HepG2 (cell line): ENCODE data around the gene PIGO. TPM values are rescaled to one million over a fixed set of nuclear protein-coding genes. Genes with fewer than 3 reads are reported as not detected.

ENCODE experiments used
- ATAC-seq: fragments of 200-7000 bp; cut with Tn5 transposase; 3 replicates; pipeline ENCODE4 v1.9.1; 2020; ENCODE audit warnings: mild to moderate bottlenecking, moderate library complexity
- BruUV-seq: library from RNA; stranded (reverse); fragments of 400-500 nt; replicated peaks from 2 replicates; lab custom pipeline; 2021; lab: Mats Ljungman, UMichigan
- CTCF ChIA-PET: fragments of 300-600 bp; formaldehyde crosslinking; extraction: SDS; loops from one replicate; lab custom pipeline; 2021; ENCODE audit warnings: low total read pairs, inconsistent platforms, low intra/inter-chr PET ratio; lab: Yijun Ruan, JAX
- POLR2A ChIA-PET: fragments of 350-600 bp; sonication (Branson Sonifier 250); formaldehyde crosslinking; loops from one replicate; lab custom pipeline; 2020; ENCODE audit warnings: antibody characterized with exemption, inconsistent platforms; lab: Yijun Ruan, JAX
- DNase-seq: peaks from one replicate; pipeline ENCODE4 v3.0.0-alpha.2; 2015; ENCODE audit warnings: low spot score
- FAIRE-seq: peaks from 3 replicates; lab custom pipeline; 2011; peaks lifted over from hg19 to GRCh38; lab: Jason Lieb, UNC
- H2AFZ ChIP-seq: one replicate; pipeline ENCODE4 v1.6.1; 2011; ENCODE audit warnings: low read length, inconsistent platforms
- H3K27ac ChIP-seq: fragments of 300-600 bp; 3 replicates; pipeline ENCODE4 v1.8.0; 2011; ENCODE audit warnings: mixed run types, mild to moderate bottlenecking, mixed read lengths, low read length, inconsistent platforms; ENCODE audit not compliant: insufficient read depth; ENCODE audit errors: extremely low read length
- H3K27me3 ChIP-seq, 2 experiments: fragments of 200-600 bp in 1 of 2; 2 replicates in 1 of 2; 3 replicates in 1 of 2; pipeline versions ENCODE4 v1.6.0 to v1.8.0; 2011; ENCODE audit warnings: low read length in 2 of 2, mild to moderate bottlenecking in 2 of 2, moderate library complexity in 2 of 2, inconsistent platforms in 1 of 2; ENCODE audit not compliant: insufficient read depth in 2 of 2, control insufficient read depth in 1 of 2
- H3K36me3 ChIP-seq, 2 experiments: fragments of 200-600 bp in 1 of 2; replicated peaks in 1 of 2; 2 replicates in 1 of 2; 3 replicates in 1 of 2; pipeline versions ENCODE4 v1.5.1 to v1.8.0; 2011; ENCODE audit warnings: low read length in 2 of 2, inconsistent platforms in 1 of 2; ENCODE audit not compliant: insufficient read depth in 2 of 2, control insufficient read depth in 1 of 2
- H3K4me1 ChIP-seq: 2 replicates; pipeline ENCODE4 v1.5.1; 2012; ENCODE audit warnings: low read length, inconsistent platforms; ENCODE audit not compliant: insufficient read depth
- H3K4me2 ChIP-seq: 2 replicates; pipeline ENCODE4 v1.6.0; 2011; ENCODE audit warnings: low read depth, low read length, inconsistent platforms
- H3K4me3 ChIP-seq, 3 experiments: fragments of 200-600 bp in 1 of 3; sonication (generic), shearing (Covaris generic) in 1 of 3; replicated peaks in 1 of 3; 2 replicates each; pipeline ENCODE4 v1.5.1; 2011 to 2016; ENCODE audit warnings: low read length in 3 of 3, inconsistent platforms in 2 of 3, low read depth in 2 of 3, mild to moderate bottlenecking in 2 of 3, control low read depth in 1 of 3, mixed read lengths in 1 of 3; ENCODE audit not compliant: insufficient read depth in 1 of 3
- H3K79me2 ChIP-seq: one replicate; pipeline ENCODE4 v1.6.1; 2011; ENCODE audit warnings: low read length, inconsistent platforms; ENCODE audit not compliant: insufficient read depth
- H3K9ac ChIP-seq: 2 replicates; pipeline ENCODE4 v1.6.0; 2011; ENCODE audit warnings: mild to moderate bottlenecking, low read depth, low read length, inconsistent platforms; ENCODE audit not compliant: insufficient read depth
- H3K9me3 ChIP-seq: 2 replicates; pipeline ENCODE4 v1.5.1; 2012; ENCODE audit warnings: mild to moderate bottlenecking, low read length
- H4K20me1 ChIP-seq: 2 replicates; pipeline ENCODE4 v1.6.0; 2011; ENCODE audit warnings: inconsistent platforms, mild to moderate bottlenecking, low read length, moderate library complexity; ENCODE audit not compliant: insufficient read depth
- CBX2 ChIP-seq, 2 experiments: fragments of 200-600 bp in 1 of 2; sonication (generic); formaldehyde crosslinking in 1 of 2; IDR thresholded peaks; 2 replicates each; pipeline versions ENCODE4 v1.7.0 to v1.8.1; 2018 to 2022; ENCODE audit warnings: low read depth in 2 of 2, low read length in 1 of 2, mild to moderate bottlenecking in 1 of 2, missing genetic modification reagents in 1 of 2
- CENPT ChIP-seq: sonication (generic); formaldehyde crosslinking; IDR thresholded peaks from 2 replicates; pipeline ENCODE4 v1.8.0; 2022; ENCODE audit warnings: low read depth, mild to moderate bottlenecking, moderate library complexity, missing genetic modification reagents
- DR1 ChIP-seq: sonication (generic); formaldehyde crosslinking; IDR thresholded peaks from 2 replicates; pipeline ENCODE4 v1.8.0; 2021; ENCODE audit warnings: mild to moderate bottlenecking, missing genetic modification reagents, inconsistent platforms
- ELF4 ChIP-seq: sonication (generic); formaldehyde crosslinking; IDR thresholded peaks from 2 replicates; pipeline ENCODE4 v1.5.0; 2020; ENCODE audit warnings: missing genetic modification reagents, mild to moderate bottlenecking, moderate library complexity, borderline replicate concordance
- FLYWCH1 ChIP-seq: sonication (generic); formaldehyde crosslinking; IDR thresholded peaks from 2 replicates; pipeline ENCODE4 v1.8.1; 2023; ENCODE audit warnings: mild to moderate bottlenecking, missing genetic modification reagents
- HMG20B ChIP-seq: conservative IDR thresholded peaks from 2 replicates; pipeline ENCODE4 v1.6.1; 2016; ENCODE audit warnings: missing genetic modification reagents, missing compliant biosample characterization
- JUN ChIP-seq: sonication (generic); formaldehyde crosslinking; IDR thresholded peaks from 2 replicates; pipeline ENCODE4 v1.4.0; 2020; ENCODE audit warnings: mild to moderate bottlenecking, missing genetic modification reagents
- RBM22 ChIP-seq: fragments of 200-400 bp; formaldehyde crosslinking; optimal IDR thresholded peaks from 2 replicates; pipeline ENCODE3; 2017; ENCODE audit warnings: mild to moderate bottlenecking, low read length, moderate library complexity
- RCOR2 ChIP-seq: IDR thresholded peaks from 2 replicates; pipeline ENCODE4 v1.6.1; 2016; ENCODE audit warnings: missing biosample characterization, missing genetic modification reagents
- RFX3 ChIP-seq: IDR thresholded peaks from 2 replicates; pipeline ENCODE4 v1.6.1; 2016; ENCODE audit warnings: missing biosample characterization, missing genetic modification reagents
- SMARCC2 ChIP-seq: fragments of 450-650 bp; IDR thresholded peaks from 2 replicates; pipeline ENCODE4 v1.6.1; 2017; ENCODE audit warnings: antibody characterized with exemption, mild to moderate bottlenecking
- TCF7L2 ChIP-seq: IDR thresholded peaks from 2 replicates; pipeline ENCODE4 v1.6.1; 2011; ENCODE audit warnings: mild to moderate bottlenecking, low read depth, low read length, moderate library complexity
- ZFP41 ChIP-seq: sonication (generic); formaldehyde crosslinking; IDR thresholded peaks from 2 replicates; pipeline ENCODE4 v1.4.0; 2020; ENCODE audit warnings: mild to moderate bottlenecking, missing genetic modification reagents, borderline replicate concordance
- ZNF12 ChIP-seq: sonication (generic); formaldehyde crosslinking; IDR thresholded peaks from 2 replicates; pipeline ENCODE4 v1.5.0; 2020; ENCODE audit warnings: missing genetic modification reagents
- ZNF20 ChIP-seq: sonication (generic); formaldehyde crosslinking; IDR thresholded peaks from 2 replicates; pipeline ENCODE4 v1.4.0; 2020; ENCODE audit warnings: mild to moderate bottlenecking, moderate library complexity, missing genetic modification reagents
- ZNF253 ChIP-seq: sonication (generic); formaldehyde crosslinking; IDR thresholded peaks from 2 replicates; pipeline ENCODE4 v1.8.0; 2022; ENCODE audit warnings: mild to moderate bottlenecking, missing genetic modification reagents, borderline replicate concordance
- ZNF749 ChIP-seq: sonication (generic); formaldehyde crosslinking; IDR thresholded peaks from 2 replicates; pipeline ENCODE4 v1.8.0; 2022; ENCODE audit warnings: mild to moderate bottlenecking, missing genetic modification reagents, moderate library complexity, borderline replicate concordance
- WGBS: methylation state at CpG from one replicate; pipeline ENCODE4 v1.1.6; 2017; ENCODE audit warnings: low lambda C conversion rate; 5-methylcytosine and 5-hydroxymethylcytosine counted together
- in situ Hi-C: cut with HindIII; loops from 2 replicates; pipeline ENCODE4 v1.10.0; 2017; ENCODE audit warnings: low pct_unique_long_range_greater_than_20kb; ENCODE audit not compliant: extremely low pct_ligation_motif_present
- intact Hi-C: fragments of 100-400 bp; cut with micrococcal nuclease; formaldehyde crosslinking; loops from one replicate; pipeline ENCODE4 v1.10.0; 2022; ENCODE audit not compliant: unreplicated experiment
- polyA plus RNA-seq, 8 experiments: library from polyadenylated mRNA; depleted of rRNA in 3 of 8; stranded (reverse) in 7 of 8; unstranded in 1 of 8; fragments of >200 nt; fragmentation: Illumina TruSeq in 4 of 8; extraction: Trizol in 4 of 8; gene quantifications; 2 replicates each; pipeline versions ENCODE4 v1.2.1 to v1.2.3, GENCODE V29; 2011 to 2016; ENCODE audit warnings: low read depth in 4 of 8, missing spikeins in 1 of 8, mixed read lengths in 1 of 8; ENCODE audit not compliant: insufficient read depth in 1 of 8
- total RNA-seq, 5 experiments: library from RNA; depleted of rRNA; stranded (reverse); fragments of >200 nt; fragmentation: Illumina TruSeq; extraction: Trizol; gene quantifications; 2 replicates each; pipeline ENCODE4 v1.2.3, GENCODE V29; 2016; ENCODE audit warnings: low read depth in 1 of 5
- TF ChIP-seq, protein P1 (sequence below): sonication (generic); formaldehyde crosslinking; IDR thresholded peaks from 2 replicates; pipeline ENCODE4 v1.8.1; 2023; ENCODE audit warnings: mild to moderate bottlenecking, missing genetic modification reagents

PIGO gene
- total and polyA plus RNA-seq, 2 of the 13 experiments (the other 11 are each of a cell fraction or from before 2014, with no cell fraction given), result 20.5 to 26.2 TPM

DNA sequence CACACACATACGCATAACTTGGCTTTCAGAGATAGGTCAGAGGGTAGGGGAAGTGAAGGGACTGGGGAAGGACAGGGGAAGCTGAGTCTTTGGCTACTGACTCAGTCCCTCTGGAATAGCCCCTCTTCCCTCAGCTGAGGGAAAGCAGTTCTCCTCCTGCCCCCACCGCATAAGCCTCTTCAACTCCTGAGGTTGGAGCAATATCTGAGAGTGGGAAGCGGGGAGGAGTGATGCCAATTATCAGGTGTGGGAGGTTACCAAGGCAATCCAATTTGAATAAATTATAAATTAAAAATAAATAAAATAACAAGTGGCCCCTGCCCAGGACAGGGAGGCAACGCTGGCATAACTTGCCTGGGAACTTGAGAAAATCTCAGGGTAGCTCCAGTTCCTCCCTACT, 8.2 kb upstream of the PIGO start:
- Histone ChIP-seq H3K79me2 (peaks cover 16% of the 10 kb centered on the region), H3K27ac (no peak overlapping the region), H3K4me3 (no peak overlapping the region), H3K36me3 (peaks cover 7 to 23% of the 10 kb centered on the region in 2 experiments; a peak in 4 of 5 replicates), H3K27me3 (no peaks in the 10 kb centered on the region; a peak in 1 of 5 replicates), H3K4me2 (no peak overlapping the region), H3K4me1 (peaks cover 19% of the 10 kb centered on the region), H3K9me3 (no peaks in the 10 kb centered on the region), H3K9ac (no peak overlapping the region), H4K20me1 (no peaks in the 10 kb centered on the region), H2AFZ (no peak overlapping the region)
- TF ChIP-seq ZNF253 (CRISPR knock-in tag), result no peak
- no peak for TF ChIP-seq RCOR2 (CRISPR knock-in tag)
- no peak for TF ChIP-seq ZFP41
- no peak for TF ChIP-seq ELF4 (CRISPR knock-in tag)
- no peak for TF ChIP-seq RFX3 (CRISPR knock-in tag)
- TF ChIP-seq JUN (CRISPR knock-in tag), result no peak
- TF ChIP-seq, protein P1, sequence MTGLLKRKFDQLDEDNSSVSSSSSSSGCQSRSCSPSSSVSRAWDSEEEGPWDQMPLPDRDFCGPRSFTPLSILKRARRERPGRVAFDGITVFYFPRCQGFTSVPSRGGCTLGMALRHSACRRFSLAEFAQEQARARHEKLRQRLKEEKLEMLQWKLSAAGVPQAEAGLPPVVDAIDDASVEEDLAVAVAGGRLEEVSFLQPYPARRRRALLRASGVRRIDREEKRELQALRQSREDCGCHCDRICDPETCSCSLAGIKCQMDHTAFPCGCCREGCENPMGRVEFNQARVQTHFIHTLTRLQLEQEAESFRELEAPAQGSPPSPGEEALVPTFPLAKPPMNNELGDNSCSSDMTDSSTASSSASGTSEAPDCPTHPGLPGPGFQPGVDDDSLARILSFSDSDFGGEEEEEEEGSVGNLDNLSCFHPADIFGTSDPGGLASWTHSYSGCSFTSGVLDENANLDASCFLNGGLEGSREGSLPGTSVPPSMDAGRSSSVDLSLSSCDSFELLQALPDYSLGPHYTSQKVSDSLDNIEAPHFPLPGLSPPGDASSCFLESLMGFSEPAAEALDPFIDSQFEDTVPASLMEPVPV (CRISPR knock-in tag), result no peak
- TF ChIP-seq ZNF20 (CRISPR knock-in tag), result no peak
- no peak for TF ChIP-seq SMARCC2
- no peak for TF ChIP-seq RBM22
- TF ChIP-seq HMG20B (CRISPR knock-in tag), result no peak
- TF ChIP-seq DR1, result no peak
- TF ChIP-seq CENPT, result no peak
- no peak for TF ChIP-seq TCF7L2
- no peak for TF ChIP-seq ZNF749 (CRISPR knock-in tag)
- no peak for TF ChIP-seq FLYWCH1 (CRISPR knock-in tag)
- no peak for TF ChIP-seq CBX2 (IDR thresholded peaks at IDR 0.05; ENCODE audit: low read depth, low read length)
- TF ChIP-seq CBX2 (CRISPR knock-in tag; IDR thresholded peaks at IDR 0.05; ENCODE audit: low read depth), result no peak
- TF ChIP-seq ZNF12, result no peak
- no peak for ATAC-seq
- FAIRE-seq, result no peak
- ChIA-PET CTCF (no interaction called here), POLR2A (no interaction called here)
- no TSS peak for BruUV-seq
- WGBS, result 89% methylated on average over 4 of the region's 4 CpGs
- in situ Hi-C loops, result no loop called here
- DNase-seq, result no peak
- intact Hi-C loops, result no loop called here
